DOHH2 (cell line): ENCODE measurements around the gene SLC6A9.

Source experiments
- H3F3A ChIP-seq: fragments of 200-600 bp; sonication (generic), shearing (Covaris generic); 2 replicates; pipeline ENCODE4 v1.6.0; 2016; ENCODE audit warnings: antibody characterized with exemption, mild to moderate bottlenecking; ENCODE audit not compliant: control insufficient read depth, insufficient read depth
- H3K27ac ChIP-seq: fragments of 200-600 bp; sonication (generic); 2 replicates; pipeline ENCODE4 v1.5.1; 2014; ENCODE audit warnings: low read depth, mild to moderate bottlenecking, low read length, moderate library complexity
- H3K27me3 ChIP-seq: fragments of 200-600 bp; sonication (generic); 2 replicates; pipeline ENCODE4 v1.6.1; 2014; ENCODE audit warnings: mild to moderate bottlenecking, low read length, mixed read lengths; ENCODE audit not compliant: control insufficient read depth
- H3K36me3 ChIP-seq: fragments of 200-600 bp; sonication (generic); 2 replicates; pipeline ENCODE4 v1.6.1; 2014; ENCODE audit warnings: mild to moderate bottlenecking, low read length, moderate library complexity, mixed read lengths; ENCODE audit not compliant: control insufficient read depth
- H3K4me1 ChIP-seq: fragments of 200-600 bp; sonication (generic); 2 replicates; pipeline ENCODE4 v1.6.1; 2014; ENCODE audit warnings: mild to moderate bottlenecking, low read length, mixed read lengths; ENCODE audit not compliant: control insufficient read depth
- H3K4me2 ChIP-seq: fragments of 200-600 bp; sonication (generic); 2 replicates; pipeline ENCODE4 v1.6.0; 2014; ENCODE audit warnings: mild to moderate bottlenecking, low read length, moderate library complexity
- H3K4me3 ChIP-seq: fragments of 200-600 bp; sonication (generic); 2 replicates; pipeline ENCODE4 v1.5.1; 2014; ENCODE audit warnings: mild to moderate bottlenecking, low read length, mixed read lengths
- H3K79me2 ChIP-seq: fragments of 200-600 bp; sonication (generic); 2 replicates; pipeline ENCODE4 v1.6.1; 2014; ENCODE audit warnings: mild to moderate bottlenecking, low read length, mixed read lengths; ENCODE audit not compliant: control insufficient read depth
- H3K9me2 ChIP-seq: fragments of 200-600 bp; sonication (generic); replicated peaks from 2 replicates; pipeline ENCODE4 v1.6.1; 2014; ENCODE audit warnings: mild to moderate bottlenecking, low read length, mixed read lengths; ENCODE audit not compliant: control insufficient read depth
- H3K9me3 ChIP-seq: fragments of 200-600 bp; sonication (generic); 2 replicates; pipeline ENCODE4 v1.6.1; 2014; ENCODE audit warnings: antibody characterized with exemption, low read length, mixed read lengths; ENCODE audit not compliant: control insufficient read depth, insufficient read depth
- H4K20me1 ChIP-seq: fragments of 200-600 bp; sonication (generic); 2 replicates; pipeline ENCODE4 v1.6.0; 2014; ENCODE audit warnings: low read depth, mild to moderate bottlenecking, antibody characterized with exemption, low read length, moderate library complexity; ENCODE audit not compliant: control insufficient read depth, insufficient read depth
- EZH2phosphoT487 ChIP-seq: fragments of 200-600 bp; sonication (generic); IDR thresholded peaks from 2 replicates; pipeline ENCODE4 v1.6.1; 2017; ENCODE audit warnings: borderline replicate concordance, mild to moderate bottlenecking, antibody characterized with exemption, low read length, moderate library complexity, mixed read lengths
- TF ChIP-seq, protein P1 (sequence below): fragments of 200-600 bp; sonication (generic); IDR thresholded peaks from one replicate; pipeline ENCODE4 v1.5.1; 2014; ENCODE audit warnings: antibody characterized with exemption, mild to moderate bottlenecking, low read depth, low read length; ENCODE audit not compliant: poor library complexity, severe bottlenecking

SLC6A9 gene

DNA sequence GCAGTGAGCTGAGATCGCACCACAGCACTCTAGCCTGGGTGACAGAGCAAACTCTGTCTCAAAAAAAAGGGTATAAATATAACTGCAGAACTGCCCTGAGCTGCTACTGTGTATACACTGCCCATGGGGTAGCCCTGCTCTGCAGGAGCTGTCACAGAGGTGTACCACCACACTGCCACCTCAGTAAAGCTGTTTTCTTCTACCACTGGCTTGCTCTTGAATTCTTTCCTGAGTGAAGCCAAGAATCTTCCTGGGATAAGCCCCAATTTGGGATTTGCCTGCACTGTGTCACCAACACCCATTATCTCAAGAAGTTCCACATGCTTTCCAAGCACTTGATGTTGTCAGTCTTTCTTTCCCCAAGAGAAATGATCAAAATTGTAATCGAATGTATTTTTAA is 30.6 kb upstream of the SLC6A9 start:
- H3K36me3 ChIP-seq: no peaks in the 10 kb centered on the region
- no peaks in the 10 kb centered on the region for H3K79me2 ChIP-seq
- H3K9me2 ChIP-seq: no peaks in the 10 kb centered on the region
- H3K27me3 ChIP-seq: 0 out of 2 replicates have a peak, but pooled peaks cover 11% of the 10 kb centered on the region
- no peaks in the 10 kb centered on the region for H3K4me1 ChIP-seq
- no peak overlapping the region for H3K27ac ChIP-seq
- H3K4me3 ChIP-seq: no peak overlapping the region
- no peaks in the 10 kb centered on the region for H4K20me1 ChIP-seq
- no peak overlapping the region for H3K4me2 ChIP-seq
- H3F3A ChIP-seq: no peaks in the 10 kb centered on the region
- TF ChIP-seq, protein P1, sequence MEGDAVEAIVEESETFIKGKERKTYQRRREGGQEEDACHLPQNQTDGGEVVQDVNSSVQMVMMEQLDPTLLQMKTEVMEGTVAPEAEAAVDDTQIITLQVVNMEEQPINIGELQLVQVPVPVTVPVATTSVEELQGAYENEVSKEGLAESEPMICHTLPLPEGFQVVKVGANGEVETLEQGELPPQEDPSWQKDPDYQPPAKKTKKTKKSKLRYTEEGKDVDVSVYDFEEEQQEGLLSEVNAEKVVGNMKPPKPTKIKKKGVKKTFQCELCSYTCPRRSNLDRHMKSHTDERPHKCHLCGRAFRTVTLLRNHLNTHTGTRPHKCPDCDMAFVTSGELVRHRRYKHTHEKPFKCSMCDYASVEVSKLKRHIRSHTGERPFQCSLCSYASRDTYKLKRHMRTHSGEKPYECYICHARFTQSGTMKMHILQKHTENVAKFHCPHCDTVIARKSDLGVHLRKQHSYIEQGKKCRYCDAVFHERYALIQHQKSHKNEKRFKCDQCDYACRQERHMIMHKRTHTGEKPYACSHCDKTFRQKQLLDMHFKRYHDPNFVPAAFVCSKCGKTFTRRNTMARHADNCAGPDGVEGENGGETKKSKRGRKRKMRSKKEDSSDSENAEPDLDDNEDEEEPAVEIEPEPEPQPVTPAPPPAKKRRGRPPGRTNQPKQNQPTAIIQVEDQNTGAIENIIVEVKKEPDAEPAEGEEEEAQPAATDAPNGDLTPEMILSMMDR: no peak
- TF ChIP-seq EZH2phosphoT487: no peak
- no peaks in the 10 kb centered on the region for H3K9me3 ChIP-seq

DNA sequence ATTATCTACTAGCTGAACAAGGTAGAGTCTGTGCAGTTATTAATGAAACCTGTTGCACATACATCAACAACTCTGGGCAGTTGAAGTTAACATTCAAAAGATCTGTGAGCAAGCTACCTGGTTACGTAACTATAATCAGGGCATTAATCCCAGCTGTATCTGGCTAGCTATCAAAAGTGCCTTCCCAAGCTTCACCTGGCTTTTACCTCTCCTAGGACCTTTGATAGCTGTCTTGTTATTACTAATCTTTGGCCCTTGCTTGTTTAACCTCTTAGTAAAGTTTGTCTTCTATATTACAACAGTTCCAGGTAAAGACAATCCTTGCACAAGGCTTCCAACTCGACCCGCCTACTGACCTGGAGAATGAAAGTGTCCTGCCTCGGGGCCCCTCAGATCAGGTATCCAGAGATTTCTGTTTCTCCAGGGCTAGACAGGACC is 29.6 kb upstream of the SLC6A9 start:
- no peaks in the 10 kb centered on the region for H3K9me2 ChIP-seq
- no peak overlapping the region for H3K27ac ChIP-seq
- H3K9me3 ChIP-seq: no peaks in the 10 kb centered on the region
- TF ChIP-seq EZH2phosphoT487: no peak
- TF ChIP-seq, protein P1: no peak
- no peak overlapping the region for H3K4me2 ChIP-seq
- no peaks in the 10 kb centered on the region for H3K79me2 ChIP-seq
- no peaks in the 10 kb centered on the region for H3K36me3 ChIP-seq
- H3K4me1 ChIP-seq: no peaks in the 10 kb centered on the region
- no peaks in the 10 kb centered on the region for H4K20me1 ChIP-seq
- no peaks in the 10 kb centered on the region for H3F3A ChIP-seq
- H3K27me3 ChIP-seq: 0 out of 2 replicates have a peak, but pooled peaks cover 11% of the 10 kb centered on the region
- no peak overlapping the region for H3K4me3 ChIP-seq

DNA sequence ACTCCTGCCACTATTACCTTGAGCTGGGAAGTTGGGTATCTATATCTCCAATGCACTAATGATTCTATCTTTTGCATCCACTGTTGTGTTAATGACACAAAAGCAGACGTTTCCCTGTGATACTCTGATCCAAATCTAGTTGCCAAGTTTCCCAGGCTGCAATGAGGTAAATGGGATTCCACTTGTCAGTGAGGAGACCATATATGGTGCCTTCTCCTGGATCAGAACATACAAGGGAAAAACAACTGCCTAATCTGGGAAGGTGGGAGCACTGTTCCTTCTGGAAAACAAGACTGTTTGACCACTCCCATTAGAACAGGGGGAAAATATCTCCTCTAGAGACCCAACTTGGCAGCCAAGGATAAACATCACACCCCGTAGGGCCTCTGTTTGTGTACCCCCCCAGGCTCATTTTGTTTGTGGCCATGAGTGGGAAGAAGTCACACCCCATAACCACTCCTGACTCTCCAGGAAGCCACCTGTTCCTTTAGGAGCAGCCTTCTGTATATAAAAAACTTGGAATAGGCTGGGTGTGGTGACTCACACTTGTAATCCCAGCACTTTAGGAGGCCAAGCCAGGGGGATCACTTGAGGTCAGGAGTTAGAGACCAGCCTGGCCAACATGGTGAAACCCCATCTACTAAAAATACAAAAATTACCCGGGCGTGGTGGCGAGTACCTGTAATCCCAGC is 28.5 kb upstream of the SLC6A9 start:
- Histone ChIP-seq H3K36me3 (no peaks in the 10 kb centered on the region), H4K20me1 (no peaks in the 10 kb centered on the region), H3F3A (no peaks in the 10 kb centered on the region), H3K27me3 (0 out of 2 replicates have a peak, but pooled peaks cover 11% of the 10 kb centered on the region), H3K4me3 (no peak overlapping the region), H3K9me2 (no peaks in the 10 kb centered on the region), H3K4me1 (no peaks in the 10 kb centered on the region), H3K79me2 (no peaks in the 10 kb centered on the region), H3K4me2 (no peak overlapping the region), H3K27ac (no peak overlapping the region), H3K9me3 (no peaks in the 10 kb centered on the region)
- TF ChIP-seq, protein P1: no peak
- no peak for TF ChIP-seq EZH2phosphoT487
